LNCaP clone FGC (cell line): ENCODE measurements around the gene FRS2.

Experiments
- DNase-seq: peaks from one replicate; pipeline ENCODE4 v3.0.0-alpha.2; 2011; ENCODE audit warnings: low read depth
- H3K4me3 ChIP-seq: 2 replicates; pipeline ENCODE4 v1.5.1; 2011; ENCODE audit warnings: mild to moderate bottlenecking, low read depth, low read length, control low read depth
- CTCF ChIP-seq: IDR thresholded peaks from 2 replicates; pipeline ENCODE4 v1.5.1; 2012; ENCODE audit warnings: mild to moderate bottlenecking; ENCODE audit not compliant: control insufficient read depth, insufficient read depth; ENCODE audit errors: extremely low read depth

Gene FRS2

GRCh38 chr12:69471667-69472385, 1.6 kb downstream of the FRS2 start:
- H3K4me3 ChIP-seq: peak overlapping the region; percentile 92
- TF ChIP-seq CTCF: no peak
- DNase-seq: no peak

- H3K4me3 ChIP-seq: no peak overlapping the region
- no peak for DNase-seq
- TF ChIP-seq CTCF: no peak
Measured at GRCh38 chr12:69473262-69473661, 3.1 kb downstream of the FRS2 start.

- TF ChIP-seq CTCF: no peak
- no peak for DNase-seq
- no peak overlapping the region for H3K4me3 ChIP-seq
Measured at GRCh38 chr12:69474456-69474855, 4.3 kb downstream of the FRS2 start.

- no peak for TF ChIP-seq CTCF
- DNase-seq: no peak
- H3K4me3 ChIP-seq: no peak overlapping the region
Measured at GRCh38 chr12:69475237-69475975, 5.2 kb downstream of the FRS2 start.

- H3K4me3 ChIP-seq: no peak overlapping the region
- TF ChIP-seq CTCF: no peak
- DNase-seq: no peak
Measured at GRCh38 chr12:69476276-69477017, 6.3 kb downstream of the FRS2 start.

GRCh38 chr12:69479675-69480074, 9.5 kb downstream of the FRS2 start:
- no peak overlapping the region for H3K4me3 ChIP-seq
- TF ChIP-seq CTCF: no peak
- no peak for DNase-seq
